ENCODE data around the gene TNS3.

DNA sequence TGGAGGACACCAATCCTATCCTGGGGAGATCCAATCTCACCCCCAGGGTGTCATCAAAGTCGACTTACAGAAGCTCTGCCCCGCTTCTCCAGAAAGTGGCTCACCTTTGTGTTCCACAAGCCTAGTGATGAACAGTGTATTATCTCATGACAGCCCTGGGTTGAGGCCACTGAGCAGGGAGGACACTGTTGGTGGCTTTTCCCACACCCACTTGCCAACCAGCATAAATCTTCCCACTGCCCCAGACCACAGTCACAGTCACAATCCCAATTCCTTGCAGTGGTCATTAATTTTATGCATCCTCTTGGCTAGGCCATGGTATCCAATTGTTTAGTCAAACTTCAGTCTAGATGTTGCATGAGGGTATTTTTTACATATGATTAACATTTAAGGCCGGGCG is 18.4 kb downstream of the TNS3 start:
- TF ChIP-seq, protein P1, sequence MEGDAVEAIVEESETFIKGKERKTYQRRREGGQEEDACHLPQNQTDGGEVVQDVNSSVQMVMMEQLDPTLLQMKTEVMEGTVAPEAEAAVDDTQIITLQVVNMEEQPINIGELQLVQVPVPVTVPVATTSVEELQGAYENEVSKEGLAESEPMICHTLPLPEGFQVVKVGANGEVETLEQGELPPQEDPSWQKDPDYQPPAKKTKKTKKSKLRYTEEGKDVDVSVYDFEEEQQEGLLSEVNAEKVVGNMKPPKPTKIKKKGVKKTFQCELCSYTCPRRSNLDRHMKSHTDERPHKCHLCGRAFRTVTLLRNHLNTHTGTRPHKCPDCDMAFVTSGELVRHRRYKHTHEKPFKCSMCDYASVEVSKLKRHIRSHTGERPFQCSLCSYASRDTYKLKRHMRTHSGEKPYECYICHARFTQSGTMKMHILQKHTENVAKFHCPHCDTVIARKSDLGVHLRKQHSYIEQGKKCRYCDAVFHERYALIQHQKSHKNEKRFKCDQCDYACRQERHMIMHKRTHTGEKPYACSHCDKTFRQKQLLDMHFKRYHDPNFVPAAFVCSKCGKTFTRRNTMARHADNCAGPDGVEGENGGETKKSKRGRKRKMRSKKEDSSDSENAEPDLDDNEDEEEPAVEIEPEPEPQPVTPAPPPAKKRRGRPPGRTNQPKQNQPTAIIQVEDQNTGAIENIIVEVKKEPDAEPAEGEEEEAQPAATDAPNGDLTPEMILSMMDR (IDR thresholded peaks at IDR 0.05; ENCODE audit: low read depth, low read length, poor library complexity, severe bottlenecking), result no peak
- no peak for TF ChIP-seq EZH2phosphoT487 (IDR thresholded peaks at IDR 0.05; ENCODE audit: borderline replicate concordance, low read length)

Measured in DOHH2 (cell line).